Osteoblast (primary cell): ENCODE results near the gene C19orf18. TPM values are rescaled to one million over a fixed set of nuclear protein-coding genes. Genes with fewer than 3 reads are reported as not detected.

ENCODE experiments used
- DNase-seq: peaks from one replicate; pipeline ENCODE4 v3.0.0; 2011; ENCODE audit warnings: low spot score, mixed read lengths; ENCODE audit not compliant: insufficient read length; ENCODE audit errors: missing footprints
- H2AFZ ChIP-seq: 2 replicates; pipeline ENCODE4 v1.6.0; 2011; ENCODE audit warnings: mild to moderate bottlenecking, low read length
- H3K27ac ChIP-seq: 2 replicates; pipeline ENCODE4 v1.5.1; 2011; ENCODE audit warnings: mild to moderate bottlenecking, low read depth, low read length, moderate library complexity
- H3K27me3 ChIP-seq: 2 replicates; pipeline ENCODE4 v1.6.0; 2012; ENCODE audit warnings: mild to moderate bottlenecking, control low read depth, inconsistent platforms, low read length, moderate library complexity; ENCODE audit not compliant: insufficient read depth
- H3K36me3 ChIP-seq: 2 replicates; pipeline ENCODE4 v1.5.1; 2011; ENCODE audit warnings: mild to moderate bottlenecking, low read length, control low read depth, moderate library complexity; ENCODE audit not compliant: insufficient read depth
- H3K4me1 ChIP-seq: 2 replicates; pipeline ENCODE4 v1.5.1; 2011; ENCODE audit warnings: mild to moderate bottlenecking, low read length, control low read depth, moderate library complexity; ENCODE audit not compliant: insufficient read depth
- H3K4me2 ChIP-seq: 2 replicates; pipeline ENCODE4 v1.6.0; 2011; ENCODE audit warnings: mild to moderate bottlenecking, low read length; ENCODE audit not compliant: insufficient read depth
- H3K4me3 ChIP-seq: fragments of 200-600 bp; sonication (generic); 3 replicates; pipeline ENCODE4 v1.5.1; 2012; ENCODE audit warnings: mild to moderate bottlenecking, low read length, inconsistent platforms; ENCODE audit not compliant: insufficient read depth
- H3K79me2 ChIP-seq: 2 replicates; pipeline ENCODE4 v1.6.0; 2012; ENCODE audit warnings: mild to moderate bottlenecking, low read length, control low read depth, inconsistent platforms; ENCODE audit not compliant: insufficient read depth
- H3K9me3 ChIP-seq: 2 replicates; pipeline ENCODE4 v1.5.1; 2011; ENCODE audit warnings: low read depth, low read length, control low read depth
- H4K20me1 ChIP-seq: 2 replicates; pipeline ENCODE4 v1.6.0; 2012; ENCODE audit warnings: mild to moderate bottlenecking, low read length, control low read depth; ENCODE audit not compliant: insufficient read depth
- total RNA-seq: library from RNA; depleted of rRNA; stranded (reverse); fragments of >200 nt; gene quantifications from 2 replicates; pipeline ENCODE4 v1.2.3, GENCODE V29; 2012
- TF ChIP-seq, protein P1 (sequence below): IDR thresholded peaks from 2 replicates; pipeline ENCODE4 v1.5.1; 2011; ENCODE audit warnings: mild to moderate bottlenecking, low read depth, low read length, moderate library complexity; ENCODE audit errors: extremely low read depth

The C19orf18 gene
- total RNA-seq, 1 donor = 0.36 TPM

- Histone ChIP-seq H3K4me2 (no peak overlapping the region), H3K27me3 (no peaks in the 10 kb centered on the region), H4K20me1 (no peaks in the 10 kb centered on the region), H2AFZ (no peak overlapping the region), H3K4me3 (no peak overlapping the region), H3K36me3 (no peaks in the 10 kb centered on the region), H3K79me2 (no peaks in the 10 kb centered on the region), H3K9me3 (peaks cover 3% of the 10 kb centered on the region), H3K4me1 (no peaks in the 10 kb centered on the region), H3K27ac (no peak overlapping the region)
- DNase-seq = no peak
- TF ChIP-seq, protein P1, sequence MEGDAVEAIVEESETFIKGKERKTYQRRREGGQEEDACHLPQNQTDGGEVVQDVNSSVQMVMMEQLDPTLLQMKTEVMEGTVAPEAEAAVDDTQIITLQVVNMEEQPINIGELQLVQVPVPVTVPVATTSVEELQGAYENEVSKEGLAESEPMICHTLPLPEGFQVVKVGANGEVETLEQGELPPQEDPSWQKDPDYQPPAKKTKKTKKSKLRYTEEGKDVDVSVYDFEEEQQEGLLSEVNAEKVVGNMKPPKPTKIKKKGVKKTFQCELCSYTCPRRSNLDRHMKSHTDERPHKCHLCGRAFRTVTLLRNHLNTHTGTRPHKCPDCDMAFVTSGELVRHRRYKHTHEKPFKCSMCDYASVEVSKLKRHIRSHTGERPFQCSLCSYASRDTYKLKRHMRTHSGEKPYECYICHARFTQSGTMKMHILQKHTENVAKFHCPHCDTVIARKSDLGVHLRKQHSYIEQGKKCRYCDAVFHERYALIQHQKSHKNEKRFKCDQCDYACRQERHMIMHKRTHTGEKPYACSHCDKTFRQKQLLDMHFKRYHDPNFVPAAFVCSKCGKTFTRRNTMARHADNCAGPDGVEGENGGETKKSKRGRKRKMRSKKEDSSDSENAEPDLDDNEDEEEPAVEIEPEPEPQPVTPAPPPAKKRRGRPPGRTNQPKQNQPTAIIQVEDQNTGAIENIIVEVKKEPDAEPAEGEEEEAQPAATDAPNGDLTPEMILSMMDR = no peak
These were observed 12.5 kb downstream of the C19orf18 start for GRCh38 chr19:57961785-57962184.

GRCh38 chr19:57954996-57955395, 19.3 kb downstream of the C19orf18 start:
- no peaks in the 10 kb centered on the region for H4K20me1 ChIP-seq
- TF ChIP-seq, protein P1 = no peak
- no peaks in the 10 kb centered on the region for H3K27me3 ChIP-seq
- H3K4me3 ChIP-seq = no peak overlapping the region
- no peak overlapping the region for H2AFZ ChIP-seq
- DNase-seq = no peak
- no peak overlapping the region for H3K27ac ChIP-seq
- no peaks in the 10 kb centered on the region for H3K9me3 ChIP-seq
- H3K36me3 ChIP-seq = no peaks in the 10 kb centered on the region
- H3K4me2 ChIP-seq = no peak overlapping the region
- no peaks in the 10 kb centered on the region for H3K4me1 ChIP-seq
- no peaks in the 10 kb centered on the region for H3K79me2 ChIP-seq

GRCh38 chr19:57949702-57950101, 24.6 kb downstream of the C19orf18 start:
- Histone ChIP-seq H3K27ac (no peak overlapping the region), H4K20me1 (no peaks in the 10 kb centered on the region), H3K4me2 (no peak overlapping the region), H2AFZ (no peak overlapping the region), H3K79me2 (peaks cover 24% of the 10 kb centered on the region), H3K9me3 (no peaks in the 10 kb centered on the region), H3K4me3 (no peak overlapping the region), H3K36me3 (no peaks in the 10 kb centered on the region), H3K4me1 (peaks cover 7% of the 10 kb centered on the region), H3K27me3 (no peaks in the 10 kb centered on the region)
- no peak for DNase-seq
- TF ChIP-seq, protein P1 = no peak

- no peak for DNase-seq
- H3K27ac ChIP-seq = no peak overlapping the region
- H4K20me1 ChIP-seq = no peaks in the 10 kb centered on the region
- H3K79me2 ChIP-seq = peaks cover 25% of the 10 kb centered on the region
- H3K9me3 ChIP-seq = no peaks in the 10 kb centered on the region
- TF ChIP-seq, protein P1 = no peak
- H3K4me1 ChIP-seq = peaks cover 7% of the 10 kb centered on the region
- H3K36me3 ChIP-seq = no peaks in the 10 kb centered on the region
- H3K4me3 ChIP-seq = no peak overlapping the region
- H2AFZ ChIP-seq = no peak overlapping the region
- H3K27me3 ChIP-seq = no peaks in the 10 kb centered on the region
- no peak overlapping the region for H3K4me2 ChIP-seq
These were observed 25.0 kb downstream of the C19orf18 start for GRCh38 chr19:57949296-57949695.
